ENCODE data around the gene RBFOX2. TPM values are rescaled to one million over a fixed set of nuclear protein-coding genes. Genes with fewer than 3 reads are reported as not detected.
"Not testable (repeated sequence)": the region's sequence is repeated elsewhere in the genome, so short reads cannot be mapped to it uniquely, and the experiment has no call there.

RBFOX2 gene
- total RNA-seq, 1 donor from 2014 or later = 126 TPM

DNA sequence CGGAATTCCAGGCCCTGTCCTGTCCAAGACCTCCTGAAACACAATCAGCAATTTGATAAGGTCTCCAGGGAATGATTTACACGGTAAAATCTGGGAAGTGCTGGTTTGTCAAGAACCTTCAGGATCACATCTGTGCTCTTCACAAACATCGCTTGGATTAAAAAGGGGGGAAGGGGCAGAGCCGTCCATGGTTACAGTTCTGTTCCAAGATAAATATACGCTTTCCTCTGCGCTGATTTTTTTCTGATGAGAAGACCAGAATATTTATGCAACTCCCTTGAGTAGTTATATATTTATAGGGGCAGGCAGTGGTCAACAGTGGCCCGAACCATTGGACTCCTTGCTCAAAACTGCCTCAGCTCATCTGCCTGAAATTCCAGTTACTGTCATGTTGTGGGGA is 320.2 kb downstream of the RBFOX2 start:
- Mint-ChIP-seq H3K9me3 (no peaks in the 10 kb centered on the region), H3K36me3 (ENCODE audit: low read depth) (no peaks in the 10 kb centered on the region), H3K27me3 (ENCODE audit: low read depth) (no peaks in the 10 kb centered on the region), H3K4me3 (no peak overlapping the region), H3K4me1 (no peaks in the 10 kb centered on the region), H3K27ac (ENCODE audit: unreplicated experiment) (no peak overlapping the region)
- TF ChIP-seq, protein P1, sequence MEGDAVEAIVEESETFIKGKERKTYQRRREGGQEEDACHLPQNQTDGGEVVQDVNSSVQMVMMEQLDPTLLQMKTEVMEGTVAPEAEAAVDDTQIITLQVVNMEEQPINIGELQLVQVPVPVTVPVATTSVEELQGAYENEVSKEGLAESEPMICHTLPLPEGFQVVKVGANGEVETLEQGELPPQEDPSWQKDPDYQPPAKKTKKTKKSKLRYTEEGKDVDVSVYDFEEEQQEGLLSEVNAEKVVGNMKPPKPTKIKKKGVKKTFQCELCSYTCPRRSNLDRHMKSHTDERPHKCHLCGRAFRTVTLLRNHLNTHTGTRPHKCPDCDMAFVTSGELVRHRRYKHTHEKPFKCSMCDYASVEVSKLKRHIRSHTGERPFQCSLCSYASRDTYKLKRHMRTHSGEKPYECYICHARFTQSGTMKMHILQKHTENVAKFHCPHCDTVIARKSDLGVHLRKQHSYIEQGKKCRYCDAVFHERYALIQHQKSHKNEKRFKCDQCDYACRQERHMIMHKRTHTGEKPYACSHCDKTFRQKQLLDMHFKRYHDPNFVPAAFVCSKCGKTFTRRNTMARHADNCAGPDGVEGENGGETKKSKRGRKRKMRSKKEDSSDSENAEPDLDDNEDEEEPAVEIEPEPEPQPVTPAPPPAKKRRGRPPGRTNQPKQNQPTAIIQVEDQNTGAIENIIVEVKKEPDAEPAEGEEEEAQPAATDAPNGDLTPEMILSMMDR (conservative IDR thresholded peaks at IDR 0.05) = no peak
- no peak for DNase-seq (ENCODE audit: low read depth, low spot score)

- H3K9me3 Mint-ChIP-seq = no peaks in the 10 kb centered on the region
- H3K4me3 Mint-ChIP-seq = no peak overlapping the region
- DNase-seq (ENCODE audit: low read depth, low spot score) = no peak
- H3K4me1 Mint-ChIP-seq = no peaks in the 10 kb centered on the region
- TF ChIP-seq, protein P1 (conservative IDR thresholded peaks at IDR 0.05) = no peak
- H3K36me3 Mint-ChIP-seq (ENCODE audit: low read depth) = no peaks in the 10 kb centered on the region
- H3K27me3 Mint-ChIP-seq (ENCODE audit: low read depth) = peaks cover 16% of the 10 kb centered on the region
- H3K27ac Mint-ChIP-seq (ENCODE audit: unreplicated experiment) = no peak overlapping the region
These were observed 323.5 kb downstream of the RBFOX2 start for GRCh38 chr22:35705141-35705540.

- TF ChIP-seq, protein P1 (conservative IDR thresholded peaks at IDR 0.05) = no peak
- DNase-seq (ENCODE audit: low read depth, low spot score) = no peak
- Mint-ChIP-seq H3K27ac (ENCODE audit: unreplicated experiment) (no peak overlapping the region), H3K36me3 (ENCODE audit: low read depth) (no peaks in the 10 kb centered on the region), H3K4me1 (no peaks in the 10 kb centered on the region), H3K27me3 (ENCODE audit: low read depth) (peaks cover 24% of the 10 kb centered on the region), H3K4me3 (no peak overlapping the region), H3K9me3 (no peaks in the 10 kb centered on the region)
These were observed 324.6 kb downstream of the RBFOX2 start for GRCh38 chr22:35703861-35704584.

- H3K4me1 Mint-ChIP-seq; DNase-seq (ENCODE audit: low read depth, low spot score); H3K4me3 Mint-ChIP-seq; H3K27ac Mint-ChIP-seq (ENCODE audit: unreplicated experiment); H3K9me3 Mint-ChIP-seq; H3K36me3 Mint-ChIP-seq (ENCODE audit: low read depth): not testable (repeated sequence)
- H3K27me3 Mint-ChIP-seq (ENCODE audit: low read depth) = peaks cover 47% of the 10 kb centered on the region
These were observed 328.8 kb downstream of the RBFOX2 start for GRCh38 chr22:35699852-35700251.

DNA sequence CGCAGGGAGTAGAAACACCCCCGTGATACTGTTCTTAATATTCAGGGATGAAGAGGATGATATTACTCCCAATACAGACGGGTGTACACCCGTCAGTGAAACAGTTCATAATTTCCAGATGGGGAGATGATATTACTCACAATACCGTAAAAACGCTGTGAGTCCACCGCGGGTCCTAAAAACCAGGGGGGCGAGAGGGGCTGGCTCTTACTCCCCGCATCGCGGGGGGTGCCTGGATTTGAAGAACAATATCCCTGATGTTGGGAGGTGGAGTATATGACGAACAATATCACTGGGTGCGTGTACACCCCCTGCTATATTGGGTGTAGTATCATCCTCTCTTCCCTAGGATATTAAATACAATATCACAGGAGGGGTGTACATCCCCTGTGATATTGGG is 331.5 kb downstream of the RBFOX2 start:
- TF ChIP-seq, protein P1 (conservative IDR thresholded peaks at IDR 0.05) = no peak
- Mint-ChIP-seq H3K4me3 (no peak overlapping the region), H3K27ac (ENCODE audit: unreplicated experiment) (no peak overlapping the region), H3K27me3 (ENCODE audit: low read depth) (peaks cover 58% of the 10 kb centered on the region), H3K36me3 (ENCODE audit: low read depth) (no peaks in the 10 kb centered on the region), H3K9me3 (peaks cover 6% of the 10 kb centered on the region), H3K4me1 (no peaks in the 10 kb centered on the region)
- DNase-seq (ENCODE audit: low read depth, low spot score) = no peak

- TF ChIP-seq, protein P1 (conservative IDR thresholded peaks at IDR 0.05) = no peak
- DNase-seq (ENCODE audit: low read depth, low spot score) = no peak
- Mint-ChIP-seq H3K9me3 (peaks cover 6% of the 10 kb centered on the region), H3K36me3 (ENCODE audit: low read depth) (no peaks in the 10 kb centered on the region), H3K27ac (ENCODE audit: unreplicated experiment) (no peak overlapping the region), H3K4me1 (no peaks in the 10 kb centered on the region), H3K4me3 (no peak overlapping the region), H3K27me3 (ENCODE audit: low read depth) (peaks cover 63% of the 10 kb centered on the region)
These were observed 333.4 kb downstream of the RBFOX2 start for GRCh38 chr22:35695202-35695601.

All from neural crest cell (in vitro differentiated cells).